GM19025 (cell line): ENCODE results near the gene AADACL4.

ENCODE experiments used
- ATAC-seq: cut with Tn5 transposase; IDR thresholded peaks from one replicate; pipeline ENCODE4 v1.9.1; 2021; ENCODE audit warnings: mild to moderate bottlenecking, low read depth, moderate library complexity; ENCODE audit not compliant: unreplicated experiment

Gene AADACL4

GRCh38 chr1:12643785-12644184 is at the start of gene AADACL4:
AADACL4 (plus strand) TSS chr1:12644085; CDS start chr1:12644547, 462 bp downstream.
- ATAC-seq, result no peak

DNA sequence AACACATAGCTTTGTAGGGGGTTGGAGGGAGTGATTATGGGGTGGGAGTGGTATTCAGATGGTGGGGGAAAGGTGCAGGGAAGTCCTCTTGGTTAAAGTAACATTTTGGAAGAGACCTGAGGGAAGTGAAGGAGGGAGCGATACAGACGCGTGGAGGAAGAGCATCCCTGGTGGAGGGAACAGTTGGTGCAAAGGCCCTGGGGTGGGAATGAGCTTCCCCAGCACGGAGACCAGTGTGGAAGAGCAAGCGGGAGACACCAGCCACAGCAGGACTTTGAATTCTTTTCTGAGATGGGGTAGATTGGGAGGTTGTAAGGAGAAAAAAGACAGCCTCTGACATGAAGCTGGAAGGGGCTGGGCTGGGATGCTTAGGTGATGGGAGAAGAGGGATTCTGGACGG is 49.4 kb upstream of the AADACL4 start:
- ATAC-seq, result no peak

- no peak for ATAC-seq
Measured at GRCh38 chr1:12594966-12595756, 48.7 kb upstream of the AADACL4 start.

DNA sequence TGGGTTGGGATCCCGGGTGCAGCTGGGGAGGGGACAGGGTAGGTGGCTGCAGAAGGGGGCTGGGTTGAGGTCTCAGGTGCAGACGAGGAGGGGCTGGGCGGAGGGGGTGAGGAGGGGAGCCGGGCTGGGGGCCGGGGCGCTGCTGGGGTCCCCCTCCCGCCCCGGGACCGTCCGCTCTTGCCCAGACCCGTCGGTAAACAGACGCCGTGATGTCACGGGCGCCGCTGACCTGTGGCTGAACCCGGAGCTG is 48.2 kb upstream of the AADACL4 start:
- no peak for ATAC-seq

DNA sequence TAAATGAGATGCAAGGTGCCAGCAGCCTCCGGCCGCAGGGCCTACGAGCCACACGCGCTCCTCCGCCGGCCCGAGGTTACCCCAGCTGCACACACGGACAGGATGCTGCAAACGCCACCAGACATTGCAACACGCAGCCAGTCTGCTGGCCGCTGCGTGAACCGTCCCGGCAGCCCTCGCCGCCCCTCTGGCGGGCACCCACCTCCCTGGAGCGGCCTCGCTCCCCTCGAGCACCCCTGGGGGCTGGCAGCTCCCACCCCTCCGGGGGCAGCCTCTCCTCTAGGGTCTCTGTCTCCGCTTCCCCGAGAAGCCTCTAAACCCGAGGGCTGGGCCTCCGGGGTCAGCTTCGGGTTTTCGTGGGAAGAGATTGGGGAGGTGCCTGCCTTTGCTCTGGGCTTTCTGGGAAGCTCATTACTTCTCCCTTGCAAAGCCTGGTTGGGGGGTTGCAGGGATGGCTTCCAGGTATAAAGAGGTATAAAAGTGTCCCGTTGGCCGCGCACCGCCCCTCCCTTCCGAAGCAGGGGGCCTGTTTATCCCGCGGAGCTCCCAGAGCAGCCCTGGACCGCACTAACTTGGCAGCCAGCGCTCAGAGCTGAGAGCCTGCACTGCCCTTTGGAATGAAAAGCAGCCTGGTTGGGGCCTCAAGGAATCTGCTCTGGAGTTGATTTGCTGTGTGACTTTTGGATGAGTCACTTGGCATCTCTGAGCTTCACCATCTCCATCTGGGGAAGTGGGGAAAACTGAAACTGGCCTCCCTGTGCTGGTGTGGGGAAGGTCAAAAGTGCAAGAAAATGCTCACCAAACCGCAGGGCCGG is 47.7 kb upstream of the AADACL4 start:
- no peak for ATAC-seq

- no peak for ATAC-seq
Measured at GRCh38 chr1:12597792-12598191, 46.1 kb upstream of the AADACL4 start.

GRCh38 chr1:12598974-12599373 is 44.9 kb upstream of the AADACL4 start:
- ATAC-seq, result no peak

- no peak for ATAC-seq
Measured at GRCh38 chr1:12599657-12600056, 44.2 kb upstream of the AADACL4 start.

- no peak for ATAC-seq
Measured at GRCh38 chr1:12600335-12600734, 43.5 kb upstream of the AADACL4 start.

DNA sequence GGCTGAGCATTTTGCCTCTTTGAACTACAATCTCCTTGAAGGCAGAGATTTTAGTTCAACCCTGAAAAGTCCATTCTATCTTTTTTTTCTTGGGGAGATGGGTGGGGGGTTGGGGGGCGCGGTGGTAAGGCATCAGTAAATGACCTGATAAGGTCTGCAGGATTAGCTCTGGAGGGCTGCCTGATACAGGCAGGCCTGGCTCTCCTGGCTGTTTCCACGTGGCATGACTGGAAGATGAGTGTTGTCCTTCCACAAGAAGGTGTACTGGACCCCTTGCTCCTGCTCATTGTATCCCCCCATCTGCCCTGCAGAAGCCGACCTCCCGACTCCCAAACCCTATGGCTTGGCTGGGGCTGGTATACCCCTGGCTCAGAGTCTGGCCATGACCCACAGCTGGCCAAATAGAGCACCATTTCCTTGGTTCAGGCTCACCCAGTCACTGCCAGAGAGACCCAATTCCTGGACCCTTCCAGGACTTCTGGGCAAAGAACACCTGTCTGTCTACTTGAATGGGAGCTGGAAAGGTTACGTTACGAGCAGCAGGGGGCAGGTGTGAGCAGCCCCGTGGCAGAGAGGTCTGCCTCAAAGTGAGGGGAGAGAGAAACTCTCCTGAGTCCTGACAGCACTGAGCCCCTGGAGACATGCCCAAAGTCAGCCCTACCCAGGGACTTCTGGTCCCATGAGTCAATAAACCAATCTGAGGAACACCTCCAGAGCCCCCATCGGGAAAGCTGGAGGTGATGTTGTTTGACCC is 42.8 kb upstream of the AADACL4 start:
- no peak for ATAC-seq

GRCh38 chr1:12601700-12602658 is 41.9 kb upstream of the AADACL4 start:
- no peak for ATAC-seq

DNA sequence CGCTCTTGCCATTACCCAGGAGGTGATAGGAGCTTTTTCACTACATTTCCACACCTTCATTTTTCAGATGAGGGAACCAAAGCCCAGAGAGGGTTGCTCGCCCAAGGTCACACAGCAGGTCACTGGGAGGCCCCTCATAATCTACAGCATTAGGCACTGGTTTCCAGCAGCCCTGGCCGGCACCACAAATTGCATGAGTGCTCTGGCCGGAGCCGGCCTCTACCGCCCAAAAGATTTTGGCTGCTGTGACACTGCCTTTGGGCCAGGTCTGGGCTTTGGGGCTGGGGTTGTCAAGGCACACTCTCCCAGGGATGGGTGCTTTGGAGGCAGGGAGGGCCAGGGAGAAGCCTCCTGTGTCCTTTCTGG is 41.2 kb upstream of the AADACL4 start:
- no peak for ATAC-seq

DNA sequence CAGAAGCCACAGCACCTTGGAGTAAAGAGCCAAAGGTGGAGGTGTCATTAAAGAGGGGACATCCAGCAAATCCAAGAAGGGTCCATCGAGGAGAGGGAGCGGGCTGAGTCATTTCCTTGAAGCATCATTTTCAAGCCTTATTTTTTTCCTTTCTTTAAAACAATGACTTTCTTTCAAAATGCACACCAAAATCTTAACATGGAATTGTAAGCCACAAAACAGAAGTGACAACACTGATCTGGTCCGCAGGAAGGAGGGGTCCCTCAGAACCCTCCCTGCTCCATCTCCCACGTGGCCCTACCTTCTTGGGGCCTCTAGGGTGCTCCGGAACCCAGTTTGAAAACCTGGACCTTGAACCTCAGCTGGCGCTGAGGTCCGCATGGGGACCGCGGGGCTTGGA is 40.7 kb upstream of the AADACL4 start:
- ATAC-seq, result no peak

DNA sequence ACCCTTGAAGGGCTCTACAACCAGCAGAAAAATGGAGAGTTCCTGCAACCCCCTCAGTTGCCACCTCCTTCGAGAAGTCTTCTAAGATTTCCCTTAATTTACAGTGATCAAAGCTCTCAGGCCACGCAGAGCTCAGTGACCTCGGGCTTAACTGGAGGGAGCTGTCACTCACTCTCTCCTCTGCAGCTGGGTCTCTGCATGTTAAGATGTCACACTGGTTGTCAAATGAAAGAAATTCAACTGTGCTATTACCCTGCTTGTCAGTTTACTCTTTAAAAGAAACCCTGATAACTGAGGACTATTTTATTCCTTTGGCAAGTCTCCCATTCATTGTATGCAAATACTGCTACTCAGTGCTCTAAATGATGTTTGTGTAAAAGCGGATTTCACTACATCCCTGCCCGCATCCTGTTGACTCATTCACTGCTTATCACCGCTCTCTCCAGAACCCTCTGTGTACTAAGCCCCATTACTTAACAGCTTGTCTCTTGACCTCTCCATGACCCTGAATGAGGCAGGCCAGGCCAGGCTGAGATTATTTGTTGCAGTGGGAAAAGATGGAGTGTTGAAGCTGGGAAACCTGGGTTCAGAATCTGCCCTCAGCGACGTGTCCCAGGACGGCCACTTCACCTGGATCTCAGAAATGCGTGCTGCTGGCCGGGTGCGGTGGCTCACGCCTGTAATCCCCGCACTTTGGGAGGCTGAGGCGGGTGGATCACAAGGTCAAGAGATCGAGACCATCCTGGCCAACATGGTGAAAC is 39.6 kb upstream of the AADACL4 start:
- no peak for ATAC-seq

DNA sequence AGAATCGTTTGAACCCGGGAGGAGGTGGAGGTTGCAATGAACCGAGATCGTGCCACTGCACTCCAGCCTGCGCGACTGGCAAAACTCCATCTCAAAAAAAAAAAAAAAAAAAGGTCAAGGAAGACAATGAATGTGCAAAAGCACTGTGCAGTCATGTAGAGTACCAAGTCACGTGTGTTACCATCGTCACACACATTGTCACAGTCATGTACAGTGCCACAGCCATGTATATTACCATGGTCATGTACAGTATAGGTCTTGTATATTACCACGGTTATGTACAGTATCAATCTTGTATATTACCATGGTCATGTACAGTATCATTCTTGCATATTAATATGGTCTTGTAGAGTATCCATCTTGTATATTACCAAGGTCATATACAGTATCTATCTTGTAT is 38.9 kb upstream of the AADACL4 start:
- no peak for ATAC-seq

GRCh38 chr1:12607263-12607662 is 36.6 kb upstream of the AADACL4 start:
- ATAC-seq, result no peak

- ATAC-seq, result no peak
Measured at GRCh38 chr1:12608311-12608957, 35.5 kb upstream of the AADACL4 start.

DNA sequence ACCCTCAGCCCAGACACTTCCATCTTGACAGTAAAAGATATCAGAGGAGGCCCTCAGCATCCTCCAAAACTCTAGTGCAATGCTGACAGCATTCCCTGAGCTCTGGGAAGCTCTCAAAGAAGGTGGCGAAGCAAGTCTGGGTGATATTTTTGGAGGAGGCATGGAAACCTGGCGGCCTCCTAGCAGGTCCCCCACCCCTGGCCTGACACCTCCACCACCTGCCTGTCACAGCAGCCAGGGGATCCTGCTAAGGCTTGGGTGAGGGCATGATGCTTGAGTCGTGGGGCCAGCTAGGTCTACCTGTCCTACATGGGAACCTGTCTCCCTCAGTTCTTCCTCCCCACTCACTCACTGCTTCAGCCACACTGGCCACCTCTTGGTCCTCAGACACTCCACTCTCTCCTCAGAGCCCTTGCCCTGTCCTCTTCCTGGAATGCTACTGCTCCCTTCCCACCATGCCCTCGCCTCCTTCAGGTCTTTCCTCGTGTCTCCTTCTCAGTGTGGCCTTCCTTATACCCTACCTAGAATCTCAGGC is 34.3 kb upstream of the AADACL4 start:
- no peak for ATAC-seq
